H9 (cell line): ENCODE measurements around the gene ZNF655. TPM values are rescaled to one million over a fixed set of nuclear protein-coding genes. Genes with fewer than 3 reads are reported as not detected.

Source experiments
- DNase-seq: peaks from one replicate; pipeline ENCODE4 v3.0.0-alpha.2; 2017
- H2AFZ ChIP-seq: one replicate; pipeline ENCODE4 v1.6.1; 2013; ENCODE audit warnings: mild to moderate bottlenecking, low read length, control low read depth, moderate library complexity
- H2AK5ac ChIP-seq: 2 replicates; pipeline ENCODE4 v1.6.1; 2013; ENCODE audit warnings: low read length, control low read depth, mixed read lengths; ENCODE audit not compliant: insufficient read length
- H2BK120ac ChIP-seq: one replicate; pipeline ENCODE4 v1.6.1; 2013; ENCODE audit warnings: low read depth, mild to moderate bottlenecking, low read length, control low read depth, inconsistent platforms; ENCODE audit not compliant: poor library complexity, severe bottlenecking
- H2BK12ac ChIP-seq: 2 replicates; pipeline ENCODE4 v1.6.1; 2013; ENCODE audit warnings: low read length, control low read depth, mixed read lengths, low read depth; ENCODE audit not compliant: insufficient read length
- H2BK15ac ChIP-seq: 2 replicates; pipeline ENCODE4 v1.6.1; 2013; ENCODE audit warnings: low read depth, low read length, control low read depth
- H2BK20ac ChIP-seq: one replicate; pipeline ENCODE4 v1.6.1; 2013; ENCODE audit warnings: low read depth, mild to moderate bottlenecking, low read length, control low read depth, inconsistent platforms; ENCODE audit not compliant: poor library complexity, severe bottlenecking
- H2BK5ac ChIP-seq: 2 replicates; pipeline ENCODE4 v1.6.1; 2013; ENCODE audit warnings: low read length, control low read depth, mixed read lengths; ENCODE audit not compliant: insufficient read length
- H3K14ac ChIP-seq: 2 replicates; pipeline ENCODE4 v1.6.1; 2013; ENCODE audit warnings: low read length, control low read depth; ENCODE audit not compliant: insufficient read depth
- H3K18ac ChIP-seq: 2 replicates; pipeline ENCODE4 v1.6.1; 2013; ENCODE audit warnings: low read depth, mild to moderate bottlenecking, mixed read lengths, low read length, control low read depth; ENCODE audit not compliant: insufficient read length
- H3K23ac ChIP-seq: 2 replicates; pipeline ENCODE4 v1.6.1; 2013; ENCODE audit warnings: low read length, control low read depth, mixed read lengths, low read depth; ENCODE audit not compliant: insufficient read length
- H3K23me2 ChIP-seq: 2 replicates; pipeline ENCODE4 v1.6.1; 2013; ENCODE audit warnings: low read depth, mild to moderate bottlenecking, mixed read lengths, low read length, control low read depth; ENCODE audit not compliant: insufficient read length, poor library complexity, severe bottlenecking
- H3K27ac ChIP-seq: 2 replicates; pipeline ENCODE4 v1.5.1; 2013; ENCODE audit warnings: low read length, control low read depth, mixed read lengths, low read depth; ENCODE audit not compliant: insufficient read length
- H3K27me3 ChIP-seq: 2 replicates; pipeline ENCODE4 v1.6.1; 2013; ENCODE audit warnings: low read length, control low read depth, inconsistent platforms; ENCODE audit not compliant: insufficient read depth
- H3K4ac ChIP-seq: 2 replicates; pipeline ENCODE4 v1.6.1; 2013; ENCODE audit warnings: low read depth, mild to moderate bottlenecking, control low read depth, inconsistent platforms, low read length, moderate library complexity
- H3K4me1 ChIP-seq: 2 replicates; pipeline ENCODE4 v1.6.1; 2013; ENCODE audit warnings: low read length, control low read depth, inconsistent platforms; ENCODE audit not compliant: insufficient read depth
- H3K4me2 ChIP-seq: 2 replicates; pipeline ENCODE4 v1.6.1; 2013; ENCODE audit warnings: low read length, control low read depth, mixed read lengths; ENCODE audit not compliant: insufficient read length, insufficient read depth
- H3K56ac ChIP-seq: 2 replicates; pipeline ENCODE4 v1.6.1; 2013; ENCODE audit warnings: low read depth, mild to moderate bottlenecking, mixed read lengths, low read length, control low read depth; ENCODE audit not compliant: insufficient read length
- H3K79me1 ChIP-seq: 2 replicates; pipeline ENCODE4 v1.6.1; 2013; ENCODE audit warnings: low read depth, mild to moderate bottlenecking, moderate library complexity, low read length, control low read depth, inconsistent platforms; ENCODE audit not compliant: insufficient read depth, poor library complexity, severe bottlenecking
- H3K79me2 ChIP-seq: 2 replicates; pipeline ENCODE4 v1.6.1; 2013; ENCODE audit warnings: low read length, control low read depth, inconsistent platforms; ENCODE audit not compliant: insufficient read depth
- H3K9ac ChIP-seq: 2 replicates; pipeline ENCODE4 v1.6.1; 2013; ENCODE audit warnings: low read length, control low read depth, mixed read lengths; ENCODE audit not compliant: insufficient read length; ENCODE audit errors: extremely low read depth
- H3K9me3 ChIP-seq: one replicate; pipeline ENCODE4 v1.6.1; 2013; ENCODE audit warnings: low read depth, low read length, inconsistent platforms; ENCODE audit not compliant: control insufficient read depth
- H3T11ph ChIP-seq: one replicate; pipeline ENCODE4 v1.6.1; 2013; ENCODE audit warnings: mild to moderate bottlenecking, low read length, control low read depth, inconsistent platforms
- H4K20me1 ChIP-seq: one replicate; pipeline ENCODE4 v1.6.1; 2013; ENCODE audit not compliant: control insufficient read depth, insufficient read length, insufficient read depth
- H4K5ac ChIP-seq: 2 replicates; pipeline ENCODE4 v1.6.1; 2013; ENCODE audit warnings: low read depth, mild to moderate bottlenecking, mixed read lengths, low read length, control low read depth; ENCODE audit not compliant: insufficient read length
- H4K8ac ChIP-seq: replicated peaks from 2 replicates; pipeline ENCODE4 v1.6.1; 2013; ENCODE audit warnings: low read length, control low read depth, mixed read lengths, low read depth; ENCODE audit not compliant: insufficient read length
- H4K91ac ChIP-seq: 2 replicates; pipeline ENCODE4 v1.6.1; 2013; ENCODE audit warnings: low read depth, mild to moderate bottlenecking, moderate library complexity, mixed read lengths, low read length, control low read depth; ENCODE audit not compliant: insufficient read length
- H3K27ac Mint-ChIP-seq, 3 experiments: 2 replicates in 2 of 3; 3 replicates in 1 of 3; pipeline ENCODE4 v1.8.0; 2020 to 2021; ENCODE audit warnings: mixed read lengths in 3 of 3, mild to moderate bottlenecking in 1 of 3, moderate library complexity in 1 of 3
- H3K27me3 Mint-ChIP-seq: 2 replicates; pipeline ENCODE4 v1.8.0; 2021; ENCODE audit warnings: low read depth, mild to moderate bottlenecking, moderate library complexity, mixed read lengths
- H3K36me3 Mint-ChIP-seq, 3 experiments: 2 replicates in 2 of 3; 3 replicates in 1 of 3; pipeline ENCODE4 v1.8.0; 2020 to 2021; ENCODE audit warnings: low read depth in 3 of 3, mixed read lengths in 3 of 3; ENCODE audit not compliant: insufficient read depth in 1 of 3
- H3K4me1 Mint-ChIP-seq, 2 experiments: 2 replicates each; pipeline ENCODE4 v1.8.0; 2020; ENCODE audit warnings: mixed read lengths in 2 of 2
- H3K4me3 Mint-ChIP-seq, 2 experiments: 2 replicates in 1 of 2; 3 replicates in 1 of 2; pipeline ENCODE4 v1.8.0; 2020 to 2021; ENCODE audit warnings: mild to moderate bottlenecking in 2 of 2, mixed read lengths in 2 of 2, moderate library complexity in 1 of 2
- H3K9me3 Mint-ChIP-seq, 2 experiments: 2 replicates in 1 of 2; 3 replicates in 1 of 2; pipeline ENCODE4 v1.8.0; 2020; ENCODE audit warnings: mild to moderate bottlenecking in 2 of 2, mixed read lengths in 2 of 2, moderate library complexity in 1 of 2
- CTCF ChIP-seq: fragments of 200-600 bp; sonication (generic); conservative IDR thresholded peaks from 3 replicates; pipeline ENCODE4 v1.8.0; 2021; ENCODE audit warnings: antibody characterized with exemption, mild to moderate bottlenecking
- WGBS: extraction: QIAGEN DNeasy Blood & Tissue Kit; methylation state at CpG from one replicate; pipeline ENCODE4 v1.1.7; 2013; ENCODE audit warnings: missing lambda C conversion rate, low lambda C conversion rate, mixed read lengths; ENCODE audit not compliant: insufficient read length; ENCODE audit errors: extremely low coverage; 5-methylcytosine and 5-hydroxymethylcytosine counted together
- total RNA-seq: library from RNA; stranded (reverse); gene quantifications from 2 replicates; pipeline ENCODE4 v1.2.1, GENCODE V29; 2021

Gene ZNF655
- total RNA-seq, 1 experiment from 2014 or later, result 49.2 TPM

GRCh38 chr7:99539213-99539811, 19.1 kb upstream of the ZNF655 start:
- peaks cover 71 to 76% of the 10 kb centered on the region in 2 experiments for H3K9me3 Mint-ChIP-seq

More at GRCh38 chr7:99539213-99539811, 19.1 kb upstream of the ZNF655 start:
- Histone ChIP-seq H2BK12ac (no peak overlapping the region), H3K9ac (no peak overlapping the region), H3K27ac (no peak overlapping the region), H3K18ac (no peak overlapping the region), H3K23ac (no peak overlapping the region), H3K56ac (no peak overlapping the region), H3K79me1 (no peaks in the 10 kb centered on the region), H3K23me2 (no peaks in the 10 kb centered on the region), H2BK5ac (no peak overlapping the region), H4K20me1 (no peaks in the 10 kb centered on the region), H3K27me3 (no peaks in the 10 kb centered on the region), H2AFZ (no peak overlapping the region), H3K4me1 (no peaks in the 10 kb centered on the region), H4K5ac (no peak overlapping the region), H3T11ph (no peak overlapping the region), H2BK120ac (no peak overlapping the region), H3K79me2 (no peaks in the 10 kb centered on the region), H4K8ac (no peak overlapping the region), H2AK5ac (no peak overlapping the region), H2BK20ac (no peak overlapping the region), H3K14ac (no peak overlapping the region), H2BK15ac (no peak overlapping the region), H4K91ac (no peak overlapping the region), H3K9me3 (peaks cover 11% of the 10 kb centered on the region), H3K4ac (no peak overlapping the region), H3K4me2 (no peak overlapping the region)
- H3K27ac Mint-ChIP-seq, result no peak overlapping the region
- no peak for TF ChIP-seq CTCF
- H3K36me3 Mint-ChIP-seq, result peaks cover 23 to 29% (median 26%) of the 10 kb centered on the region in 3 experiments
- H3K4me1 Mint-ChIP-seq, result no peaks in the 10 kb centered on the region
- peaks cover 15% of the 10 kb centered on the region for H3K27me3 Mint-ChIP-seq
- no peak overlapping the region for H3K4me3 Mint-ChIP-seq
- DNase-seq, result no peak
- no CpG with 5 or more reads among the region's 7 CpGs for WGBS
